Astrocyte of the cerebellum (primary cell): ENCODE data around the gene FXYD1.
"Not testable (repeated sequence)": the region's sequence is repeated elsewhere in the genome, so short reads cannot be mapped to it uniquely, and the experiment has no call there.

Source experiments
- DNase-seq: peaks from one replicate; pipeline ENCODE4 v3.0.0-alpha.2; 2011; ENCODE audit warnings: low read depth
- H3K4me3 ChIP-seq: 2 replicates; pipeline ENCODE4 v1.5.1; 2011; ENCODE audit warnings: mild to moderate bottlenecking, low read depth, low read length, moderate library complexity
- in situ Hi-C: cut with HindIII; loops from 2 replicates; pipeline ENCODE4 v1.10.0; 2017; ENCODE audit warnings: low sequenced_read_pairs
- TF ChIP-seq, protein P1 (sequence below): IDR thresholded peaks from 2 replicates; pipeline ENCODE4 v1.5.1; 2012; ENCODE audit warnings: low read length, low read depth, moderate library complexity, mild to moderate bottlenecking; ENCODE audit errors: missing control alignments

FXYD1 gene

GRCh38 chr19:35151273-35152065 is 12.8 kb downstream of the FXYD1 start:
- no peak overlapping the region for H3K4me3 ChIP-seq
- no peak for DNase-seq
- TF ChIP-seq, protein P1, sequence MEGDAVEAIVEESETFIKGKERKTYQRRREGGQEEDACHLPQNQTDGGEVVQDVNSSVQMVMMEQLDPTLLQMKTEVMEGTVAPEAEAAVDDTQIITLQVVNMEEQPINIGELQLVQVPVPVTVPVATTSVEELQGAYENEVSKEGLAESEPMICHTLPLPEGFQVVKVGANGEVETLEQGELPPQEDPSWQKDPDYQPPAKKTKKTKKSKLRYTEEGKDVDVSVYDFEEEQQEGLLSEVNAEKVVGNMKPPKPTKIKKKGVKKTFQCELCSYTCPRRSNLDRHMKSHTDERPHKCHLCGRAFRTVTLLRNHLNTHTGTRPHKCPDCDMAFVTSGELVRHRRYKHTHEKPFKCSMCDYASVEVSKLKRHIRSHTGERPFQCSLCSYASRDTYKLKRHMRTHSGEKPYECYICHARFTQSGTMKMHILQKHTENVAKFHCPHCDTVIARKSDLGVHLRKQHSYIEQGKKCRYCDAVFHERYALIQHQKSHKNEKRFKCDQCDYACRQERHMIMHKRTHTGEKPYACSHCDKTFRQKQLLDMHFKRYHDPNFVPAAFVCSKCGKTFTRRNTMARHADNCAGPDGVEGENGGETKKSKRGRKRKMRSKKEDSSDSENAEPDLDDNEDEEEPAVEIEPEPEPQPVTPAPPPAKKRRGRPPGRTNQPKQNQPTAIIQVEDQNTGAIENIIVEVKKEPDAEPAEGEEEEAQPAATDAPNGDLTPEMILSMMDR: no peak
- in situ Hi-C loops: no loop called here

DNA sequence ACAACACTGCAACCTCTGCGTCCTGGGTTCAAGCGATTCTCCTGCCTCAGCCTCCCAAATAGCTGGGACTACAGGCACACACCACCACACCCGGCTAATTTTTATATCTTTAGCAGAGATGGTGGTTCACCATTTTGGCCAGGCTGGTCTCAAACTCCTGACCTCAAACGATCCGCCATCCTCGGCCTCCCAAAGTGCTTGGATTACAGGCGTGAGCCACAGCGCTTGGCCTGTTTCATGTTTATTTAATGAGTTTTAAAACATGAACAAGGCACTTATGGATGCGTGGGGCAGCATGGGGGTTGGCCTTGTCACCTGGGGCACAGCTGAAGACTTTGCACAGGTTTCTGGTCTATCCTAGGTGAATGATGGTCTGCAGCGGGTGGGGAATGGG is 14.5 kb downstream of the FXYD1 start:
- DNase-seq, H3K4me3 ChIP-seq, in situ Hi-C loops: not testable (repeated sequence)

DNA sequence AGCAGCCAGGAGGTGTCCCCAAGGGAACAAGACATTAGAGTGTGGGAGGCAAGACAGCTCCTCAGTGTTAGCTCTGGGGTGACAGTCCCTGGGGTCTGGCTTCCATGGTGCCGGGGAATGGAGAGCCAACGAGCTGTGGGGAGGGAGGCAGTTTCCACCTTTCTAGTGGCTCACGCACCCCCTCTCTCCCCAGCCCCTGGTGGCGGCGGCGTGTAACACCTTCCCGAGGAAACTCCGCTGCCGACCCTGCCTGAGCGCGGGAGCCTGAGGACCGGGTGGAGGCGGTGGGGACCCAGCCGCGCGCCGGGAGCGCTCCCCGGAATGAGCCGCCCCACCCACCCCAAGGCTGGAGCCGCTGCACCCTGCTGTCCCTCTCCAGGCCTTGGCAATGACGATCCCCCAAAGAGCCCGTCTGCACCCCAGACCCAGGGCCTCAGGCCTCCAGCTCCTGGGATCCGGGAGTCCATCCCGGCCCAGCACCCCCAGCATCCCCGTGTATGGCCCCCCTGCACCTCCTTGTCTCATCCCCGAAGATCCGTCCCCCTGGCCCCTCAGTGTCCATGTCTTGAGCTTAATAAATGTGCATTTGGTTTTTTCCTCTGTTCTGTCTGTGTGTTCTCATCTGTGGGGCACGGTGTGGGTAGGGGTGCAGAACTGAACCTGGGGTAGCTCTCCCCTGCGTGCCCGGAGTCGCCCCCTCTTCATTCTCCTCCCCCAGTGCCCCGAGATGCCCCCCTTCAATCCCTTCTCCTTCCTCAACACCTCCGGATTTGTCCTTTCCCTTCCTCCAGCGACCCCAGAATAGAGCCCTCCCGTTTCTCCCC is 15.3 kb downstream of the FXYD1 start:
- TF ChIP-seq, protein P1: peak; percentile 71
- in situ Hi-C loops: no loop called here
- peak overlapping the region; percentile 73 for H3K4me3 ChIP-seq
- no peak for DNase-seq

- H3K4me3 ChIP-seq: peak within 1 kb of the TSS; percentile 73
- TF ChIP-seq, protein P1: peak; percentile 4
- in situ Hi-C loops: no loop called here
- DNase-seq: no peak
These were observed 16.1 kb downstream of the FXYD1 start, which contains the start of gene FXYD5 for GRCh38 chr19:35154525-35155406. TSS of gene FXYD5 (plus strand) at chr19:35154735. CDS start at chr19:35155551, 816 bp downstream.

GRCh38 chr19:35155441-35155840 is 16.8 kb downstream of the FXYD1 start:
- no peak for DNase-seq
- peak overlapping the region; percentile 73 for H3K4me3 ChIP-seq
- TF ChIP-seq, protein P1: no peak
- in situ Hi-C loops: no loop called here

DNA sequence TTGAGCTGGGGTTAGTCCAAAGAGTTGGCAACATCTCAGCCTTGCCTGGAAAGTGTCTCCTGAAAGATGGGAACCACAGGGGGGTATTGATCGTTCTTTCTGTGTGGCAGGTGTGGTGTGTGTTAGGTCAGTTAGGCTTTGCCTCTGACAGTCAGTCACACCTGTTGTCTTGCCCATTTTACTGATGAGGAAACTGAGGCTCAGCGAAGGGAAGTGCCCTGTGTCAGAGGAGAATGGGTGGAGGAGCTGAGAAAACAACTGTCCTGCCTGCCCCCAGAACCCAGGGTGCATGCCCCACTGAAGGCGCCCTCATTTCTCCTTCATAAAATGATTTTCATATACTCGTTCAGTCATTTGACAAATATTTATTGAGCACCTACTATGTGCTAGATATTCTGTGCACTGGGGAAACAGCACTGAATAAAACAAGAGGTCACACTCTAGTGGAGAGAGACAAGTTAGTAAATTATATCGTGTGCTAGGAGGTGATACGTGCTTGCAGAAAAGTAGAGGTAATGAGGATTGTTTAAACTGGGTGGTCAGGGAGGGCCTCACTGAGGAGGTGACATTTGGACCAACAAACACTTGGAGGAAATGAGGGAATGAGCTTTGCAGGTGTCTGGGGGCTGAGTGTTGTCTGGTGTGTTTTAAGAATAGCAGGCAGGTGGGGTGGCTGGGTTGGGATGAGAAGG is 17.5 kb downstream of the FXYD1 start:
- H3K4me3 ChIP-seq: no peak overlapping the region
- DNase-seq: no peak
- TF ChIP-seq, protein P1: no peak
- in situ Hi-C loops: no loop called here
